ENCODE data around the gene MYG1.
A peak's percentile ranks its signal among the peaks of the same experiment; 100 is the strongest.

The MYG1 gene

GRCh38 chr12:53279283-53279869, 20.1 kb upstream of the MYG1 start:
- TF ChIP-seq MAX (IDR thresholded peaks at IDR 0.05; ENCODE audit: low read depth, low read length): no peak
- no peak for TF ChIP-seq POLR2A (IDR thresholded peaks at IDR 0.05; ENCODE audit: extremely low read depth, insufficient read length)
- TF ChIP-seq MYC (IDR thresholded peaks at IDR 0.05; ENCODE audit: low read depth, low read length): no peak
- TF ChIP-seq CTCF (IDR thresholded peaks at IDR 0.05; ENCODE audit: low read depth, low read length): no peak
- H3K4me3 ChIP-seq (ENCODE audit: low read depth, low read length): no peak overlapping the region
- no peak for DNase-seq (ENCODE audit: low read depth)

DNA sequence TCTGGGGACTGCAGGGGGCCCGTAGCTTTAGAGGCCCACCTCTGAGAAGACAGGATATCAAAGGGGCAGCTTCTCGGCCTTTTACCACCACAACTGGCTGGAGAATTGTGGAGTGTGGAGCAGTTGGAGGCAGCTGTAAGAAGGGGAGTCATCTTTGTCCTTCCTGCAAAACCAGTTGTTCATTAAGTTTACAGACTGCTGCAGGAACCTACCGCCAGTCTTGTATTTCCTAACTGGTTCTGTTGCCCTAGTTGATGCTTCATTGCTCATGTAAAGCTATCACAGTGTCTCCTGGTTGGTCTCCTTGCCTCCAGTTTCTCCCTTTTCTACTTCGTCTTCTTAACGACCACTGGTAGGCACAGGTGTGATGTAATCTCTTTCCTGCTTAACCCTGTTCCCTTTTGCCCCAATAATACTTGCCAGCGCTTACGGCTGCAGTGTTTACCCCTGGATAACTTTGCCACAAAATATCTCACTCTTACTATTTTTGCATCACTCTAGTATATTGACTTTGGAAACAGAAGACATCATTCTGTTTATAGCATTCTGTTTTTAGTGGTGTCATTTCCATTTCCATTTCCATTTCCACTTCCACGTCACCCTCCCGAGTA, 19.5 kb upstream of the MYG1 start:
- no peak overlapping the region for H3K4me3 ChIP-seq (ENCODE audit: low read depth, low read length)
- TF ChIP-seq CTCF (IDR thresholded peaks at IDR 0.05; ENCODE audit: low read depth, low read length) (no peak), MYC (IDR thresholded peaks at IDR 0.05; ENCODE audit: low read depth, low read length) (no peak), POLR2A (IDR thresholded peaks at IDR 0.05; ENCODE audit: extremely low read depth, insufficient read length) (no peak), MAX (IDR thresholded peaks at IDR 0.05; ENCODE audit: low read depth, low read length) (no peak)
- DNase-seq (ENCODE audit: low read depth): no peak

GRCh38 chr12:53286448-53286847, 13.0 kb upstream of the MYG1 start:
- DNase-seq (ENCODE audit: low read depth): no peak
- TF ChIP-seq CTCF (IDR thresholded peaks at IDR 0.05; ENCODE audit: low read depth, low read length): no peak
- no peak for TF ChIP-seq MAX (IDR thresholded peaks at IDR 0.05; ENCODE audit: low read depth, low read length)
- no peak for TF ChIP-seq POLR2A (IDR thresholded peaks at IDR 0.05; ENCODE audit: extremely low read depth, insufficient read length)
- no peak for TF ChIP-seq MYC (IDR thresholded peaks at IDR 0.05; ENCODE audit: low read depth, low read length)
- H3K4me3 ChIP-seq (ENCODE audit: low read depth, low read length): no peak overlapping the region

DNA sequence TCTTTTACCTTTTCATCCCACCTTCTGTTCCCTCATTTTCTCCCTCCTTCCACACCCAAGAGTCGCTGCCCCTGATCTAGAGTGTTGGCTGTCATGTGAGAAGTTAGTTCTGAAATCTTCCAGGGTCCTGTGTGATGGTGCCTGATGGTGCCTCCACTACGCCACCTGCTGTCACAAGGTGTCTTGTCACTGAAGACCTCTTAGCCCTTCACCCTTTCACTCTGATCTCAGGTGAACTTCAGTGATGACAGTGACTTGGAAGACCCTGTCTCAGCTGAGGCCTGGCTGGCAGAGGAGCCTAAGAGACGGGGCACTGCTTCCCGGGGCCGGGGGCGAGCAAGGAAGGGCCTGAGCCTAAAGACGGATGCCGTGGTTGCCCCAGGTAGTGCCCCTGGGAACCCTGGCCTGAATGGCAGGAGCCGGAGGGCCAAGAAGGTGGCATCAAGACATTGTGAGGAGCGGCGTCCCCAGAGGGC, 11.7 kb upstream of the MYG1 start:
- DNase-seq (ENCODE audit: low read depth): peak; percentile 72
- H3K4me3 ChIP-seq (ENCODE audit: low read depth, low read length): no peak overlapping the region
- no peak for TF ChIP-seq POLR2A (IDR thresholded peaks at IDR 0.05; ENCODE audit: extremely low read depth, insufficient read length)
- 0 out of 2 replicates have a peak, but pooled peaks have one; percentile 7 for TF ChIP-seq MAX (IDR thresholded peaks at IDR 0.05; ENCODE audit: low read depth, low read length)
- TF ChIP-seq CTCF (IDR thresholded peaks at IDR 0.05; ENCODE audit: low read depth, low read length): peak; percentile 79

GRCh38 chr12:53288322-53288721, 11.2 kb upstream of the MYG1 start:
- TF ChIP-seq MAX (IDR thresholded peaks at IDR 0.05; ENCODE audit: low read depth, low read length): no peak
- TF ChIP-seq POLR2A (IDR thresholded peaks at IDR 0.05; ENCODE audit: extremely low read depth, insufficient read length): no peak

GRCh38 chr12:53289891-53290290, 9.6 kb upstream of the MYG1 start:
- no peak overlapping the region for H3K4me3 ChIP-seq (ENCODE audit: low read depth, low read length)
- no peak for DNase-seq (ENCODE audit: low read depth)
- TF ChIP-seq POLR2A (IDR thresholded peaks at IDR 0.05; ENCODE audit: extremely low read depth, insufficient read length) (no peak), MAX (IDR thresholded peaks at IDR 0.05; ENCODE audit: low read depth, low read length) (no peak), CTCF (IDR thresholded peaks at IDR 0.05; ENCODE audit: low read depth, low read length) (no peak), MYC (IDR thresholded peaks at IDR 0.05; ENCODE audit: low read depth, low read length) (no peak)

More at GRCh38 chr12:53288322-53288721, 11.2 kb upstream of the MYG1 start:
- H3K4me3 ChIP-seq (ENCODE audit: low read depth, low read length): no peak overlapping the region
- no peak for DNase-seq (ENCODE audit: low read depth)

Measured in NB4 (cell line).